HUES48 (cell line): ENCODE measurements around the gene KIF21A.

ENCODE experiments used
- H3K27ac ChIP-seq: one replicate; pipeline ENCODE4 v1.7.0; 2013; ENCODE audit warnings: low read depth, low read length, inconsistent platforms
- H3K27me3 ChIP-seq: 2 replicates; pipeline ENCODE4 v1.6.1; 2013; ENCODE audit warnings: mild to moderate bottlenecking, low read length; ENCODE audit not compliant: control insufficient read depth, insufficient read depth
- H3K36me3 ChIP-seq: 2 replicates; pipeline ENCODE4 v1.6.1; 2013; ENCODE audit warnings: low read length; ENCODE audit not compliant: control insufficient read depth, insufficient read depth
- H3K4me1 ChIP-seq: 2 replicates; pipeline ENCODE4 v1.6.1; 2013; ENCODE audit warnings: mild to moderate bottlenecking, low read length; ENCODE audit not compliant: control insufficient read depth, insufficient read depth
- H3K4me3 ChIP-seq: 2 replicates; pipeline ENCODE4 v1.5.1; 2013; ENCODE audit warnings: mild to moderate bottlenecking, low read depth, low read length
- H3K9ac ChIP-seq: 2 replicates; pipeline ENCODE4 v1.6.1; 2013; ENCODE audit warnings: mild to moderate bottlenecking, low read depth, low read length, moderate library complexity
- H3K9me3 ChIP-seq: 2 replicates; pipeline ENCODE4 v1.6.1; 2013; ENCODE audit warnings: low read length; ENCODE audit not compliant: control insufficient read depth, insufficient read depth

The KIF21A gene

DNA sequence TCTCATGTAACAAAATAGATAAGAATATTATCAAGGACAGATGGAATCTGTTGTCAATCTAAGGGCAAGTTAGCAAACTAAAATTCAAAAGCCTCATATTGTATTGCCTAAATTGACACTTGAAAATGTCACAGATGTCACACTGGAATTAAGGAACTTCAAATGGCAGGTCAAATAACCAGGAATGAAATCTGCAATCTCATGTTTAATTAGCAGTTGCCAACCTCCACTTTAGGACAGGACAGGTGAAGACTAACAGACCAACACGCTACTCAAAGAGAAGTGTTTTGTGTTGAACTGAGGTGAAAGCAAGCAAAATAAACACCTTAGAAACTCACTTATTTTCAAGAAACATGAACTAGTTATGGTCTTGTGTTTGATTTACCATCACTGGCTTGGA is 11.1 kb downstream of the KIF21A start:
- H3K36me3 ChIP-seq = no peaks in the 10 kb centered on the region
- H3K4me1 ChIP-seq = no peaks in the 10 kb centered on the region
- H3K9ac ChIP-seq = no peak overlapping the region
- H3K9me3 ChIP-seq = no peaks in the 10 kb centered on the region
- H3K27me3 ChIP-seq = no peaks in the 10 kb centered on the region
- no peak overlapping the region for H3K4me3 ChIP-seq
- H3K27ac ChIP-seq = no peak overlapping the region

DNA sequence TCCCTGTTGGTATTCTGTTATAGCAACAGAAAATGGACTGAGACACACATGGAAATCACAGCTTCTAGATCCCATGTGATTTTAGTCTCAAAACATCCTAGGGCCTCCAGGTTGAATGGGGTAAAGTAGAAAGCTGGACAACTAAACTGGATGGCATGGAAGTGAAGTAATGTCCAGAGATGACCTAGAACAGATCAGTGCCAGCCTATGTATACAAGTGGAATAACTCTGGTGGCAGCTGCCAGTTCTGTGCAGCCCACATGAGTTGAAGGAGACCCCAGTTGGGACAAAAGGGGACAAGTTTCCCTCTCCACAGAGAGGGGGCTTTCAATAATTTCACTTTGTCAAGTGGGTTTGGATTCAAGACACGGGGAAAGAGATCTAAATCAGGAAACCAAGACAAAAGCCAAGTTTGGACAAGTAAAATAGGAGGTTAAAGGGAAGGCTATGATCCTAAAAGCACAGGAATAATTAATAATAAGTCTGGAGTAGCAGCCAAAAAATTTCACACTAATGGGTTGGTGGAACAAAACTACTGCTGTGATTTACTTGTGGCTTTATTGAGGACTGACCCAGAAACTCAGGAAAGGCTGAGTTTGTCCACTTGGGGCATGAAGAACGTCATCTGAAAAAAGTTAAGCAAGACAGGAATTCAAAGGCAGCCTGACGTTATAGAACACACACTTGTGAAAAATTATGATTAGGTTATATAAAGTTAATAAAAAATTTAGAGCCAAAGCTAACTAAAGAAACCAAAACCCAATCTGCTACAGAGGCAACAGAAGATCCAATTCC is 11.7 kb downstream of the KIF21A start:
- Histone ChIP-seq H3K4me3 (no peak overlapping the region), H3K27ac (no peak overlapping the region), H3K4me1 (no peaks in the 10 kb centered on the region), H3K36me3 (no peaks in the 10 kb centered on the region), H3K9ac (no peak overlapping the region), H3K9me3 (no peaks in the 10 kb centered on the region), H3K27me3 (no peaks in the 10 kb centered on the region)

DNA sequence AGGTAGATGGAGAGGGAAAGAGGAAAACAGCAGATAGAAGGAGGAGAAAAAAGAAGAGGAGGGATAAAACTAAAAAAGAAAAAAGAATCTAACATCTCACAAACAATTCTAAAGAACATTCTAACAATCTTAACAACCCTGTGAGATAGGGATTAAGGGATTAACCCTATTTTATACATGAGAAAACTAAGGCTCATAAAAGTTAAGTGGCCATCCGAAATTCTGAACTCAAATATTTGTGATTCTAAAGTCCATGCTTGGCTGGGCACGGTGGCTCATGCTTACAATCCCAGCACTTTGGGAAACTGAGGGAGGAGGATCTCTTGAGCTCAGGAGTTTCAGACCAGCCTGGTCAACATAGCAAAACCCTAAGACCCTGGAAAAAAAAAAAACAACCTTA is 13.1 kb downstream of the KIF21A start:
- Histone ChIP-seq H3K27ac (no peak overlapping the region), H3K9ac (no peak overlapping the region), H3K9me3 (no peaks in the 10 kb centered on the region), H3K27me3 (no peaks in the 10 kb centered on the region), H3K36me3 (no peaks in the 10 kb centered on the region), H3K4me3 (no peak overlapping the region), H3K4me1 (no peaks in the 10 kb centered on the region)

DNA sequence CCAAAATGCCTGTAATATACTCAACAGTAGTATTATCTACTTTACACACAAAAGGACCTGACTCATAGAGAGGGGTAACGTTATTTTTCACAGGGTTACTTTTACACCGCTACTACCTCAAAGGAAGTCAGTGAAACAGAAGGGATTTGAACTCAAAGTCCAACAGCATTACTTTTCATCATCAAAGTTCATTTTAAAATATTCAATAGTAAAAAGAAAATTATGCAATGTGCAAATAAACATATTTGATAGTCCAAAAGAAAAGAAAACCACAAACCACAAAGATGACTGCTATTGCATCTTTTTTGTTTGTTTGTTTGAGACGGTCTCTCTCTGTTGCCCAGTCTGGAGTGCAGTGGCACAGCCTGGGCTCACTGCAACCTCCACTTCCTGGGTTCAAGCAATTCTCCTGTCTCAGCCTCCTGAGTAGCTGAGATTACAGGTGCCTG is 15.5 kb downstream of the KIF21A start:
- Histone ChIP-seq H3K9me3 (no peaks in the 10 kb centered on the region), H3K4me3 (no peak overlapping the region), H3K4me1 (no peaks in the 10 kb centered on the region), H3K27ac (no peak overlapping the region), H3K9ac (no peak overlapping the region), H3K27me3 (no peaks in the 10 kb centered on the region), H3K36me3 (no peaks in the 10 kb centered on the region)

DNA sequence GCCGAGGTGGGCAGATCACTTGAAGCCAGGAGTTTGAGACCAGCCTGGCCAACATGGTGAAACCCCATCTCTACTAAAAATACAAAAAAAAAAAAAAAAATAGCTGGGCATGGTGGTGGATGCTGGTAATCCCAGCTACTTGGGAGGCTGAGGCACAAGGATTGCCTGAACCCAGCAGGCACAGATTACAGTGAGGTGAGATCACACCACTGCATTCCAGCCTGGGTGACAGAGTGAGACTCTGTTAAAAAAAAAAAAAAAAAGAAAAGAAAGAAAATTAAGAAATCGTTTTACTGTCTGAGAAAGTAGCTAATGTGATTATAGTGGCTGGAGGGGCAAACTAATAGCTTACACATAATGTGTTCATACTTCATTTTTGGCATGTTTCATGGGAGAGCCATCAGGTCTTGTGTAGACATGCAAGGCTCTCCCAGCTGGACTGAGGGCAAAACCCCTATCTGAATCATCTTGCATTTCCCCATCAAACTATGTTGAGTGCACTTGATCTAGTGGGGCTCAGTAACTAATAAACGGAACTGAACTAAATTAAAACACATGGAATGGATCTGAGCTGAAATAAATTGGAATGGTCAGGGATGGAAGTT is 16.2 kb downstream of the KIF21A start:
- Histone ChIP-seq H3K4me1 (no peaks in the 10 kb centered on the region), H3K36me3 (no peaks in the 10 kb centered on the region), H3K27me3 (no peaks in the 10 kb centered on the region), H3K27ac (no peak overlapping the region), H3K4me3 (no peak overlapping the region), H3K9me3 (no peaks in the 10 kb centered on the region), H3K9ac (no peak overlapping the region)

DNA sequence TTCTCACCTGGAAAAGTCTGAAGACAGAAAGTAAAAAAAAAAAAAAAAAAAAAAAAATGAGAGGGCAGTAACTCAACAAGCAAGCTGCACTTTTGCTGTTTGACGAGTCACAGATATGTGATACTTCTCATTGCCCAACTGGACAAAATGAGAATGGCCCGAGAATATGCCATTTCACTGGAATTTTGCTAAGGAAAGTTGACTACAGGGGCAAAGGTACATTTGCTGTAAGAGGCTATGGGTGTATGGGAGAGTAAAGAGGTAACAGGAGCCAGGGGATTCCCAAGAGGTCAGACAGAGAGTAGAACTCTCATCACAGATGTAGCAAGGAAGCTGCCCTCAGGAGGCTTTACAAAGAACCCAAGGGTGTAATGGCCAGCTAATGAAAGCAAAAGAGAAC is 22.9 kb downstream of the KIF21A start:
- no peaks in the 10 kb centered on the region for H3K4me1 ChIP-seq
- no peaks in the 10 kb centered on the region for H3K36me3 ChIP-seq
- H3K27ac ChIP-seq = no peak overlapping the region
- no peaks in the 10 kb centered on the region for H3K9me3 ChIP-seq
- H3K9ac ChIP-seq = no peak overlapping the region
- H3K4me3 ChIP-seq = no peak overlapping the region
- no peaks in the 10 kb centered on the region for H3K27me3 ChIP-seq

DNA sequence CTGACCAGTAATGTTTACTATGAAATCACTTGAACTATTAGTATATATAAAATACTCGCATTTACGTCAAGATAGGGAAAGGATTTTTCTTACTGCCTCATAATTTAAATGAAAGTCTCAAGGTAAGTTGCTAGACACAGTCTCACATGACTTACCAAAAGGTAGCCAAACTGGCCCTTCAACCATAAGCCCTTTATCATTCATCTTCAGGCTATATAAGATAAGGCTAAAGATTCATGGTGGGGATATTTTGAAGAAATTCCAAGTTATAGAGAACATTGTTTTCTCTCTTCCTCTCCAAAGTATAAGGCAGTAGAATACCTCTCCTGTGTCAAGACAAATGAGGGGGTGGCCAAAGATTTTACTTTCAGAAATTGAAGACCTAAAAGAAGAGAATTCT is 23.4 kb downstream of the KIF21A start:
- no peak overlapping the region for H3K4me3 ChIP-seq
- no peak overlapping the region for H3K9ac ChIP-seq
- no peaks in the 10 kb centered on the region for H3K36me3 ChIP-seq
- H3K4me1 ChIP-seq = no peaks in the 10 kb centered on the region
- H3K27ac ChIP-seq = no peak overlapping the region
- no peaks in the 10 kb centered on the region for H3K9me3 ChIP-seq
- H3K27me3 ChIP-seq = peaks cover 3% of the 10 kb centered on the region

DNA sequence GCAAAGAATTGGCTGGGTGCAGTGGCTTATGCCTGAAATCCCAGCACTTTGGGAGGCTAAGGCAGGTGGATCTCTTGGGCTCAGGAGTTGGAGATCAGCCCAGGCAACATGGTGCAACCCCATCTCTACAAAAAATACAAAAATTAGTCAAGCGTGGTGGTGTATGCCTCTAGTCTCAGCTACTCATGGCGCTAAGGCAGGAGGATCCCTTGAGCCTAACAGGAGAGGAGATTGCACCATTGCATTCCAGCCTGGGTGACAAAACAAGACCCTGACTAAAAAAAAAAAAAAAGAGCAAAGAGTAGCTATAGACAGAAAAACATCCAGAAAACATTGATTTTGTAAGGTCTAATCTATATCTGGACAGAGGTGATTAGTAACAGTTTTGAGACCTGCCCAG is 25.0 kb downstream of the KIF21A start:
- Histone ChIP-seq H3K9ac (no peak overlapping the region), H3K9me3 (no peaks in the 10 kb centered on the region), H3K4me3 (no peak overlapping the region), H3K4me1 (peaks cover 5% of the 10 kb centered on the region; the same call in 1 of the 2 replicates), H3K36me3 (no peaks in the 10 kb centered on the region), H3K27ac (no peak overlapping the region), H3K27me3 (peaks cover 18% of the 10 kb centered on the region)

DNA sequence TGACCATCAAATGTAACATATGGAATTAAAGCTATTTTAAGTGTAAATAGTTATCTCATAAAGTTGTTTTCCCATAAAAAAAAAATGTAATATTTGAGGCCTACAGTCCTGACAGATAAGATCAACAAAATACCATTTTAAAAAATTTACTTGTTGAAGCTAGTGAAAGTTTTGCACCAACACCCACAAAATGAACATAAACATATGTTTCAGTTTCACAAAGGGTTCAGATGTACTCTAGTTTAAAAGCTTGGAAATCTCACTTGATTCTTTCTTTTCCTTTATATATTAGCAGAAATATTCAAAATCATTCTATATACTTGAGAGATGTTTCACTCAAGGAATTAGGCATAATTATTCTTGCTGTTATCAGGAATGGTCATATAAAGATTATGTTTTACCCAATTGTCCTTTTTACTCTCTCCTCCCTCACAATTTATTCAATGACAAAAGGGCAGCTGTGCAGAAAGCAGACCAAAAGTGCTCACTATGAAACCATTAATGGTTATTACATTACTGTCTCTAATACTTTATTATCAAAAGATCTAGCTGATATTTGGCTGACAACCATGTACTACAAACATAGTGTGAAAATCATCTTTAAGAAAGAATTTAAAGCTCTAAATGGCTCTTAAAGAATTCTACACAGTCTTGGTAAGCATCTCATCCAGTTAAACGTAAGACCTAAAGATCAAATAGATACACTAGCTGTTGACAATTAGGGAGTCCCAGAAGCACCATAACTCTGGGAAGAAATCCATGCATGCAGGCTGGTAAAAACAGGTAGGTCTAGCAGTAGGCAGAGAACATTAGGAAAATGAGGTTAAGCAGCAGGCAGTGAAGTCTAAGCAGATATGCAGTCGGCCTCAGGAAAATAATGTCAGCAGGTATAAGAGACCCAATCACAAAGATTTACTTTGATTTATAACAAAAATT is 28.8 kb downstream of the KIF21A start:
- Histone ChIP-seq H3K9ac (no peak overlapping the region), H3K4me1 (peaks cover 17% of the 10 kb centered on the region), H3K36me3 (no peaks in the 10 kb centered on the region), H3K27me3 (peaks cover 28% of the 10 kb centered on the region), H3K27ac (no peak overlapping the region), H3K4me3 (no peak overlapping the region), H3K9me3 (no peaks in the 10 kb centered on the region)

DNA sequence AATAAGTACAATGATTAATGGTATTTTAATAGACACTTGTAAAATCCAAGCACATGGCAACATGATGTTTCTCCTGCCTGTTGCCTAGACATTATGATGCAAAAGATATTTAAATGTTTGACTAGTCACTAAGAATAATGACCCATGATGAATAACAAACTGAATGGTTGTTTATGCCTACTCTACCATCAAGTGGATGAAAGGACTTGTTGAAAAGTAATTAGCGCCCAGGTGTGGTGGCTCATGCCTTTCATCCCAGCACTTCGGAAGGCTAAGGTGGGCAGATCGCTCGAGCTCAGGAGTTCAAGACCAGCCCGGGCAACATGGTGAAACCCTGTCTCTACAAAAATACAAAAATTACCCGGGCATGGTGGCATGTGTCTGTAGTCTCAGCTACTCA is 30.7 kb downstream of the KIF21A start:
- peaks cover 20% of the 10 kb centered on the region for H3K4me1 ChIP-seq

DNA sequence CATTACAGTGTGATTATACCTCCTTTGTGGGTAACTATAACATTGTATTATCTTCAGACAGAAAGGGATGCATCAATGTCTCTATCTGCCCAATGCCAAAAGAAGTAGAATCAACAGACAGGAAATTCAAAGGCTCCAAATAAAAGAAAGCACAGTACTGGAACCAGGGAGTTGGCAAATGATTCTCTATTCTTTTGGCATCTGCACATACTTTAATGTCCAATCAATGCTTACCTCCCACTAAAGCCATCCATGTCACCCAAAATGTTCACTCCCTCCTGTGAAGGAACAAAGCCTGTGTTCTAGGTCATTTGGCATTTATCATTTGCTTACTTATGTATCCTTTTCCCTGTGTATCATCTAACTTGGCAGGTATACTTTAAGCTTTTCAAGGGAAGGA is 36.7 kb downstream of the KIF21A start:
- Histone ChIP-seq H3K9me3 (no peaks in the 10 kb centered on the region), H3K27ac (no peak overlapping the region), H3K4me3 (no peak overlapping the region), H3K4me1 (peaks cover 14% of the 10 kb centered on the region), H3K9ac (no peak overlapping the region), H3K36me3 (no peaks in the 10 kb centered on the region), H3K27me3 (peaks cover 6% of the 10 kb centered on the region; the same call in 1 of the 2 replicates)

More for the DNA sequence above, 30.7 kb downstream of the KIF21A start:
- no peaks in the 10 kb centered on the region for H3K36me3 ChIP-seq
- no peak overlapping the region for H3K4me3 ChIP-seq
- H3K27me3 ChIP-seq = peaks cover 28% of the 10 kb centered on the region
- no peak overlapping the region for H3K9ac ChIP-seq
- no peak overlapping the region for H3K27ac ChIP-seq
- H3K9me3 ChIP-seq = no peaks in the 10 kb centered on the region
